ENCODE results near the gene C3orf62.

- TF ChIP-seq POLR2A (IDR thresholded peaks at IDR 0.05): no peak
- no peak for TF ChIP-seq CTCF (IDR thresholded peaks at IDR 0.05)
These were observed 21.5 kb upstream of the C3orf62 start for GRCh38 chr3:49298511-49298910.

Data from testis (tissue), 2 donors.